ENCODE results near the gene CHST3. TPM values are rescaled to one million over a fixed set of nuclear protein-coding genes. Genes with fewer than 3 reads are reported as not detected.

The CHST3 gene
- total RNA-seq, 1 donor from 2014 or later = 26.0 TPM

DNA sequence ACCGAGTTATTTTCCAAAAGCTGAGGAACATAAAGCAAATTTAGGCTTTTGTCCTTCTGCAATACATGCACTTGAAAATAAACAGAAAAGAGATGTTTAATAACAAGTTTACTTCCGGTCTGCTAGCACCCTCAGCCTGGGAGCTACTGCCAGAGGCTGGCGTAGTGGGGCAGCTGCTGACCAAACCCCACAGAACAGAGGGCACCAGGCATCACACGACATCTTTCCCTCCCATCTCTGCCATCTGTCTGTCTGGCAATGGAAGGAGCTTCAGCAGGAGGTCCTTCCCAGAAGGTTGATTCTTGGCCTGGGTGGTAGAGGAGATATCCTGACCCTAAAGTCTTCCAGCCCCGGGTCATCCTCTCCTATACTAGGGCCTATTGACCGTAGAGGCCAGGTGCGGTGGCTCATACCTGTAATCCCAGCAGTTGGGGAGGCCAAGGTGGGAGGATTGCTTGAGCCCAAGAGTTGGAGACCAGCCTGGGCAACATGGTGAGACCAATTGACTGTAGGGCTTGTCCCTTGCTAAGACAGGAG is 47.8 kb downstream of the CHST3 start:
- peak in 1 of 2 donors; percentile 94 for DNase-seq (ENCODE audit: extremely low spot score in 2 of 2)
- Histone ChIP-seq H3K9me3 (no peaks in the 10 kb centered on the region), H3K27ac (peak overlapping the region; percentile 89), H3K36me3 (peaks cover 0 to 14% of the 10 kb centered on the region in 2 donors), H3K4me1 (peaks cover 57% of the 10 kb centered on the region), H3K27me3 (no peaks in the 10 kb centered on the region), H3K4me3 (no peak overlapping the region)
- TF ChIP-seq, protein P1, sequence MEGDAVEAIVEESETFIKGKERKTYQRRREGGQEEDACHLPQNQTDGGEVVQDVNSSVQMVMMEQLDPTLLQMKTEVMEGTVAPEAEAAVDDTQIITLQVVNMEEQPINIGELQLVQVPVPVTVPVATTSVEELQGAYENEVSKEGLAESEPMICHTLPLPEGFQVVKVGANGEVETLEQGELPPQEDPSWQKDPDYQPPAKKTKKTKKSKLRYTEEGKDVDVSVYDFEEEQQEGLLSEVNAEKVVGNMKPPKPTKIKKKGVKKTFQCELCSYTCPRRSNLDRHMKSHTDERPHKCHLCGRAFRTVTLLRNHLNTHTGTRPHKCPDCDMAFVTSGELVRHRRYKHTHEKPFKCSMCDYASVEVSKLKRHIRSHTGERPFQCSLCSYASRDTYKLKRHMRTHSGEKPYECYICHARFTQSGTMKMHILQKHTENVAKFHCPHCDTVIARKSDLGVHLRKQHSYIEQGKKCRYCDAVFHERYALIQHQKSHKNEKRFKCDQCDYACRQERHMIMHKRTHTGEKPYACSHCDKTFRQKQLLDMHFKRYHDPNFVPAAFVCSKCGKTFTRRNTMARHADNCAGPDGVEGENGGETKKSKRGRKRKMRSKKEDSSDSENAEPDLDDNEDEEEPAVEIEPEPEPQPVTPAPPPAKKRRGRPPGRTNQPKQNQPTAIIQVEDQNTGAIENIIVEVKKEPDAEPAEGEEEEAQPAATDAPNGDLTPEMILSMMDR (IDR thresholded peaks at IDR 0.05) = no peak
- no peak for TF ChIP-seq POLR2A (IDR thresholded peaks at IDR 0.05)
- no peak for TF ChIP-seq POLR2AphosphoS5 (IDR thresholded peaks at IDR 0.05; ENCODE audit: insufficient read depth in 1 of 2, low read depth in 1 of 2)
- intact Hi-C loops (cut with DNase I) = loop anchor here (10.0 kb wide), 1 partner anchor 47 kb away; the partner anchor contains the start of gene CHST3

DNA sequence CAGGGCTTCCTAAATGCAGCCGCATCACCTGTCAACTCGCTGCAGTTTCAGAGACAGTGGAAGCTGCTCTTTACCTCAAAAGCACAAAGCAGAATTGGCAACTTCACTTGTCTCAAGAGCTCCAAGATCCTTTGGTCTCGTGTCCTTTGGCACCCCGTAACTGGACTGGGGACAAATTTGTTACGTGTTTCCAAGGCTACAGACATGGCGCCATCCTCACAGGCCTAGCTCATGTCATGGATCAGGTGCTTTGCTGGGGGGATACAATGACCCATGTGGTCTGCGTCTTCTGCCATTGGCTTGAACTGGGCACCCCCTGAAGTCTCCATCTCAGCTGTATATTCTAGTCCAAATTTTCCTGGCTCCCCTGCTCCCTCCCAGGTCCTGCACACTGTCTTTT is 48.6 kb downstream of the CHST3 start:
- no peaks in the 10 kb centered on the region for H3K9me3 ChIP-seq
- no peaks in the 10 kb centered on the region for H3K27me3 ChIP-seq
- peaks cover 58% of the 10 kb centered on the region for H3K4me1 ChIP-seq
- intact Hi-C loops (cut with DNase I) = loop anchor here (10.0 kb wide), 1 partner anchor 48 kb away; the partner anchor contains the start of gene CHST3
- H3K27ac ChIP-seq = no peak overlapping the region
- TF ChIP-seq POLR2A (IDR thresholded peaks at IDR 0.05) (no peak), POLR2AphosphoS5 (IDR thresholded peaks at IDR 0.05; ENCODE audit: insufficient read depth in 1 of 2, low read depth in 1 of 2) (no peak)
- TF ChIP-seq, protein P1 (IDR thresholded peaks at IDR 0.05) = no peak
- H3K36me3 ChIP-seq = peaks cover 0 to 6% of the 10 kb centered on the region in 2 donors
- DNase-seq (ENCODE audit: extremely low spot score in 2 of 2) = peak in 1 of 2 donors; percentile 70
- no peak overlapping the region for H3K4me3 ChIP-seq

DNA sequence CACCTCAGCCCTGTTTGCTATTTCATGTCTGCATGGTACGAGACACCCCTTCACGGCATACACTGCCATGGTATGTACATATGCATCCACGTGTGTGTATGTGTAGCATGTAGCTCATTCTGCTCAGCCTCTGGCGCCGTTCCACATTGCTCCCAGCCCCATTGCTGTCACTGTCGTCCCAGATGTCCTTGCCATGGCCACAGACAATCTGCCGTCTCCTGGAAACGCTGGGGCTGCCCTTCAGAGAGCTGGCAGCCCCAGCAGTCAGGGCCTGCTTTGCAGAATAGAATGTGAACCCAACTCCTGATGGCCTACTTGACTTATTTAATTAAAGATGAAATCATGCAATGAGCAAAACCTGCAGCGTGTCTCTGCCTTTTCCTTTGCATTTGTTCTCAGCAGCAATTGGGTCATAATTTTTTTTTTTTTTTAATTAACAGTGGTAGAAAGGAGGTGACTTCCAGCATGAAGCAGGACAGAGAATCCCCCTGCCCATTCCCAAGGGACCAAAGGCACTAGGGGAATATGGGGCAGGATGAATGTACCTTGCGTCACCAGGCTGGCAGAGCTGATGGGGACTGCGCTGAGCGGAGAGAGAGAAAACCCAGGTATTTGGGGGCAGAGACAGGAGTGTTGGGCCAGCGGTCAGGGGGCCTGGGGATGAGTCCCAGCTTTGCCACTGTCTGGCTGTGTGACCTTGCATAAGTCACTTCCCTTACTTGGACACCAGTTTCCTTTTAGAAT is 49.2 kb downstream of the CHST3 start:
- H3K4me1 ChIP-seq = peaks cover 56% of the 10 kb centered on the region
- H3K27ac ChIP-seq = no peak overlapping the region

DNA sequence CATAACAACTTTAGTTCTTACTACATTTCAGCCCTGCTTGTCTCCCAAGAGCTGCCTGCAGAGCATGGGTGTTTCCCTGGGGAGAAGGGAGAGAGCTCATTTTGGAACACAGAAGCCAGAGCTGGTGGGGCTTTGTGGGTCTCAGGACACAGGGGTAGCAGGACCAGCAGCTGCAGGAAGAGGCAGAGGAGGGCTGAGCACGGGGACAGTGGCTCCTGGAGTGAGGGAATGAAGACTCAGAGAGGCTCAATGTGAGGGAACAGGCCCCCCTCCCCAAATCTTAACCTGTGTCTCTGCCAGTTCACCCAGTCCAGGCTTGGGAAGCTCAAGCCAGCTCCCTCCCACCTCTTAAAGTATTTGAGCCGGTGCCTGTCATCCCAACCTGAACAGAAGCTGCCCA is 50.0 kb downstream of the CHST3 start:
- no peaks in the 10 kb centered on the region for H3K27me3 ChIP-seq
- no peak overlapping the region for H3K27ac ChIP-seq
- no peaks in the 10 kb centered on the region for H3K36me3 ChIP-seq
- TF ChIP-seq POLR2A (IDR thresholded peaks at IDR 0.05) (no peak), POLR2AphosphoS5 (IDR thresholded peaks at IDR 0.05; ENCODE audit: insufficient read depth in 1 of 2, low read depth in 1 of 2) (no peak)
- TF ChIP-seq, protein P1 (IDR thresholded peaks at IDR 0.05) = no peak
- DNase-seq (ENCODE audit: extremely low spot score in 2 of 2) = peak in 1 of 2 donors; percentile 82
- H3K9me3 ChIP-seq = no peaks in the 10 kb centered on the region
- intact Hi-C loops (cut with DNase I) = loop anchor here (10.0 kb wide), 1 partner anchor 49 kb away; the partner anchor contains the start of gene CHST3
- no peak overlapping the region for H3K4me3 ChIP-seq
- peaks cover 48% of the 10 kb centered on the region for H3K4me1 ChIP-seq

More for the DNA sequence above, 49.2 kb downstream of the CHST3 start:
- intact Hi-C loops (cut with DNase I) = loop anchor here (10.0 kb wide), 1 partner anchor 49 kb away; the partner anchor contains the start of gene CHST3
- H3K9me3 ChIP-seq = no peaks in the 10 kb centered on the region
- H3K36me3 ChIP-seq = peaks cover 0 to under 1% of the 10 kb centered on the region in 2 donors
- TF ChIP-seq POLR2AphosphoS5 (IDR thresholded peaks at IDR 0.05; ENCODE audit: insufficient read depth in 1 of 2, low read depth in 1 of 2) (no peak), POLR2A (IDR thresholded peaks at IDR 0.05) (no peak)
- TF ChIP-seq, protein P1 (IDR thresholded peaks at IDR 0.05) = no peak
- H3K27me3 ChIP-seq = no peaks in the 10 kb centered on the region
- no peak overlapping the region for H3K4me3 ChIP-seq
- DNase-seq (ENCODE audit: extremely low spot score in 2 of 2) = peak in 1 of 2 donors; percentile 92
